Neural cell (in vitro differentiated cells): ENCODE results near the gene WNT5B. TPM values are rescaled to one million over a fixed set of nuclear protein-coding genes. Genes with fewer than 3 reads are reported as not detected.

Source experiments
- H2AFZ ChIP-seq: fragments of 200-600, 300-800 bp; sonication (generic), shearing (Covaris generic); 2 replicates; pipeline ENCODE4 v1.6.0; 2014; ENCODE audit warnings: low read depth, mild to moderate bottlenecking, antibody characterized with exemption, low read length, moderate library complexity
- H3F3A ChIP-seq: fragments of 200-600 bp; shearing (Covaris generic); 2 replicates; pipeline ENCODE4 v1.6.1; 2016; ENCODE audit warnings: mild to moderate bottlenecking, moderate library complexity, mixed read lengths, antibody characterized with exemption, low read length; ENCODE audit not compliant: insufficient read depth, poor library complexity, severe bottlenecking
- H3K27ac ChIP-seq: fragments of 200-600, 300-800 bp; sonication (generic), shearing (Covaris generic); 2 replicates; pipeline ENCODE4 v1.5.1; 2014; ENCODE audit warnings: mild to moderate bottlenecking, low read length, moderate library complexity
- H3K27me3 ChIP-seq: fragments of 300-800, 200-600 bp; sonication (generic), shearing (Covaris generic); 2 replicates; pipeline ENCODE4 v1.6.0; 2014; ENCODE audit warnings: mild to moderate bottlenecking, low read depth, low read length, moderate library complexity; ENCODE audit not compliant: insufficient read depth
- H3K36me3 ChIP-seq: fragments of 300-800, 200-600 bp; sonication (generic), shearing (Covaris generic); 2 replicates; pipeline ENCODE4 v1.5.1; 2014; ENCODE audit warnings: mild to moderate bottlenecking, antibody characterized with exemption, low read length, moderate library complexity; ENCODE audit not compliant: insufficient read depth
- H3K4me2 ChIP-seq: fragments of 300-800, 200-600 bp; sonication (generic), shearing (Covaris generic); 2 replicates; pipeline ENCODE4 v1.6.0; 2014; ENCODE audit warnings: mild to moderate bottlenecking, low read length
- H3K4me3 ChIP-seq: fragments of 300-800, 200-600 bp; sonication (generic), shearing (Covaris generic); 2 replicates; pipeline ENCODE4 v1.5.1; 2014; ENCODE audit warnings: mild to moderate bottlenecking, low read length, moderate library complexity
- H3K79me2 ChIP-seq: fragments of 200-600 bp; shearing (Covaris generic); replicated peaks from 2 replicates; pipeline ENCODE4 v1.6.0; 2014; ENCODE audit warnings: mild to moderate bottlenecking, low read length, moderate library complexity; ENCODE audit not compliant: insufficient read depth
- H3K9ac ChIP-seq: fragments of 300-800, 200-600 bp; sonication (generic), shearing (Covaris generic); 2 replicates; pipeline ENCODE4 v1.6.1; 2016; ENCODE audit warnings: mild to moderate bottlenecking, low read length, mixed read lengths
- H3K9me2 ChIP-seq: fragments of 200-600 bp; shearing (Covaris generic); 2 replicates; pipeline ENCODE4 v1.6.1; 2016; ENCODE audit warnings: mild to moderate bottlenecking, low read length, mixed read lengths; ENCODE audit not compliant: insufficient read depth
- H3K9me3 ChIP-seq: fragments of 200-600, 300-800 bp; sonication (generic), shearing (Covaris generic); 2 replicates; pipeline ENCODE4 v1.6.1; 2016; ENCODE audit warnings: mild to moderate bottlenecking, mixed run types, low read length, moderate library complexity, mixed read lengths
- H4K20me1 ChIP-seq: fragments of 200-600 bp; shearing (Covaris generic); 2 replicates; pipeline ENCODE4 v1.6.1; 2016; ENCODE audit warnings: mild to moderate bottlenecking, mixed run types; ENCODE audit not compliant: insufficient read depth
- EP300 ChIP-seq: fragments of 450-650 bp; conservative IDR thresholded peaks from 2 replicates; pipeline ENCODE4 v1.6.1; 2014; ENCODE audit warnings: antibody characterized with exemption, mild to moderate bottlenecking, moderate library complexity; ENCODE audit not compliant: poor library complexity, severe bottlenecking
- EZH2 ChIP-seq: fragments of 200-600, 300-800 bp; shearing (Covaris generic), sonication (generic); IDR thresholded peaks from 2 replicates; pipeline ENCODE4 v1.6.1; 2014; ENCODE audit warnings: antibody characterized with exemption, low read length, borderline replicate concordance, mild to moderate bottlenecking; ENCODE audit not compliant: insufficient read depth, poor library complexity, severe bottlenecking
- MXI1 ChIP-seq: fragments of 450-650 bp; conservative IDR thresholded peaks from 2 replicates; pipeline ENCODE4 v1.6.1; 2014; ENCODE audit warnings: antibody characterized with exemption, mild to moderate bottlenecking; ENCODE audit not compliant: poor library complexity, severe bottlenecking
- POLR2AphosphoS5 ChIP-seq: IDR thresholded peaks from 2 replicates; pipeline ENCODE4 v1.6.1; 2012
- RAD21 ChIP-seq: fragments of 450-650 bp; conservative IDR thresholded peaks from 2 replicates; pipeline ENCODE4 v1.6.1; 2014; ENCODE audit warnings: antibody characterized with exemption, mild to moderate bottlenecking, moderate library complexity
- SMC3 ChIP-seq: fragments of 450-650 bp; conservative IDR thresholded peaks from 2 replicates; pipeline ENCODE4 v1.6.1; 2014; ENCODE audit warnings: antibody characterized with exemption, mild to moderate bottlenecking, moderate library complexity; ENCODE audit not compliant: poor library complexity
- TAF1 ChIP-seq: IDR thresholded peaks from 2 replicates; pipeline ENCODE4 v1.6.1; 2012; ENCODE audit warnings: low read depth
- polyA plus RNA-seq: library from polyadenylated mRNA; depleted of rRNA; stranded (reverse); fragments of >200 nt; gene quantifications from 2 replicates; pipeline ENCODE4 v1.2.3, GENCODE V29; 2014
- TF ChIP-seq, protein P1 (sequence below): IDR thresholded peaks from 2 replicates; pipeline ENCODE4 v1.6.1; 2012; ENCODE audit warnings: borderline replicate concordance
- TF ChIP-seq, protein P2 (sequence below): fragments of 450-650 bp; IDR thresholded peaks from 2 replicates; pipeline ENCODE4 v1.5.1; 2014; ENCODE audit warnings: antibody characterized with exemption, mild to moderate bottlenecking, moderate library complexity; ENCODE audit not compliant: poor library complexity, severe bottlenecking

WNT5B gene
- polyA plus RNA-seq, 1 donor from 2014 or later: 17.0 TPM

DNA sequence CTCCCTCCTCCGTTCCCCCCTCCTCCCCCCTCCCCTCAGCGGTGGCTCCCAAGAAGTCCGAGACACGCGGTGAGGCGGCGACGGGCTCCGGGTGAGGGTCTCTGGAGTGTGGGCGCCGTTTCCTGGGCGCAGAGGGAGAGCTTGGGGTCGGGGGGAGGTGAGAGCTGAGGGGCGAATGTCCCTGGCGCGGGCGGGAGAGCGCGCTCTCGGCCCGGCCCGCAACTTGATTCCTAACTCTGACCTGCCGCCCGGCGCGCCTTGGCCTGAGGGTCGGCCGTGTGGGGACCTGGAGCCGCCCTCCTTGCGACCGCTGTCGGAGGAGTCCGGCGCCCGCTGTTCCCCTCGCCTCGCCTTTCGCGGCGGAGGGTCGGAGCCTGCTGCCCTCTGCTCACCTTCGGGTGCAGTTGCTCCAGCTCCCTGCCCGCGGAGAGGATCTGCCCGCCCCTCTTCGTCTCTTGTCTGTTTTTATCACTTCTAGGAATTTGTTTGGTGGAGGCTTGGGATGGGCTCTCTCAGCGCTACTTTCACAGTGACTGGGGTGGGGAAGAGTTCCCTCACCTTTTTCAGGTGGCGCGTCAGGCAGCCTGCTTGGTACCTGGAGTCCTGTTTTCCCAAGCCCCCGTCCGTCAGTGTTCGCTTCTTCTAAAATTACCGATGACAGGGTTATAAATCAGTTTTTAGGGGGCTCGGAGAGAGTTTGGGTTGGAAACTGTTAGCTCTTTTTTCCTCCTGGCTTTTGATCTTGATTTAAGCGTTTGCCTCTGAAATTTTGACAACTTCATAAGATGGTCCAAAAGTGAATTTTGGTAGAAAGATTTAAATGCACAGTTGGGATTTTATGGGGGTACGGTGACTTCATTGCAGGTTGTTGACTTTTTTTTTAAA, 62.3 kb downstream of the WNT5B start:
- Histone ChIP-seq H3K4me3 (peak overlapping the region; percentile 98), H3K9me3 (no peaks in the 10 kb centered on the region), H3K9me2 (no peaks in the 10 kb centered on the region), H3K36me3 (no peaks in the 10 kb centered on the region), H3F3A (no peaks in the 10 kb centered on the region), H2AFZ (peak overlapping the region; percentile 81), H3K27ac (peak overlapping the region; percentile 81), H3K27me3 (no peaks in the 10 kb centered on the region), H4K20me1 (no peaks in the 10 kb centered on the region), H3K9ac (peak overlapping the region; percentile 81), H3K79me2 (peaks cover 46% of the 10 kb centered on the region), H3K4me2 (peak overlapping the region; percentile 42)
- TF ChIP-seq, protein P1, sequence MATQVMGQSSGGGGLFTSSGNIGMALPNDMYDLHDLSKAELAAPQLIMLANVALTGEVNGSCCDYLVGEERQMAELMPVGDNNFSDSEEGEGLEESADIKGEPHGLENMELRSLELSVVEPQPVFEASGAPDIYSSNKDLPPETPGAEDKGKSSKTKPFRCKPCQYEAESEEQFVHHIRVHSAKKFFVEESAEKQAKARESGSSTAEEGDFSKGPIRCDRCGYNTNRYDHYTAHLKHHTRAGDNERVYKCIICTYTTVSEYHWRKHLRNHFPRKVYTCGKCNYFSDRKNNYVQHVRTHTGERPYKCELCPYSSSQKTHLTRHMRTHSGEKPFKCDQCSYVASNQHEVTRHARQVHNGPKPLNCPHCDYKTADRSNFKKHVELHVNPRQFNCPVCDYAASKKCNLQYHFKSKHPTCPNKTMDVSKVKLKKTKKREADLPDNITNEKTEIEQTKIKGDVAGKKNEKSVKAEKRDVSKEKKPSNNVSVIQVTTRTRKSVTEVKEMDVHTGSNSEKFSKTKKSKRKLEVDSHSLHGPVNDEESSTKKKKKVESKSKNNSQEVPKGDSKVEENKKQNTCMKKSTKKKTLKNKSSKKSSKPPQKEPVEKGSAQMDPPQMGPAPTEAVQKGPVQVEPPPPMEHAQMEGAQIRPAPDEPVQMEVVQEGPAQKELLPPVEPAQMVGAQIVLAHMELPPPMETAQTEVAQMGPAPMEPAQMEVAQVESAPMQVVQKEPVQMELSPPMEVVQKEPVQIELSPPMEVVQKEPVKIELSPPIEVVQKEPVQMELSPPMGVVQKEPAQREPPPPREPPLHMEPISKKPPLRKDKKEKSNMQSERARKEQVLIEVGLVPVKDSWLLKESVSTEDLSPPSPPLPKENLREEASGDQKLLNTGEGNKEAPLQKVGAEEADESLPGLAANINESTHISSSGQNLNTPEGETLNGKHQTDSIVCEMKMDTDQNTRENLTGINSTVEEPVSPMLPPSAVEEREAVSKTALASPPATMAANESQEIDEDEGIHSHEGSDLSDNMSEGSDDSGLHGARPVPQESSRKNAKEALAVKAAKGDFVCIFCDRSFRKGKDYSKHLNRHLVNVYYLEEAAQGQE: no peak
- TF ChIP-seq SMC3: peak; percentile 18
- no peak for TF ChIP-seq RAD21
- TF ChIP-seq MXI1: no peak
- no peak for TF ChIP-seq EZH2
- TF ChIP-seq TAF1: peak; percentile 11
- TF ChIP-seq EP300: no peak
- TF ChIP-seq, protein P2, sequence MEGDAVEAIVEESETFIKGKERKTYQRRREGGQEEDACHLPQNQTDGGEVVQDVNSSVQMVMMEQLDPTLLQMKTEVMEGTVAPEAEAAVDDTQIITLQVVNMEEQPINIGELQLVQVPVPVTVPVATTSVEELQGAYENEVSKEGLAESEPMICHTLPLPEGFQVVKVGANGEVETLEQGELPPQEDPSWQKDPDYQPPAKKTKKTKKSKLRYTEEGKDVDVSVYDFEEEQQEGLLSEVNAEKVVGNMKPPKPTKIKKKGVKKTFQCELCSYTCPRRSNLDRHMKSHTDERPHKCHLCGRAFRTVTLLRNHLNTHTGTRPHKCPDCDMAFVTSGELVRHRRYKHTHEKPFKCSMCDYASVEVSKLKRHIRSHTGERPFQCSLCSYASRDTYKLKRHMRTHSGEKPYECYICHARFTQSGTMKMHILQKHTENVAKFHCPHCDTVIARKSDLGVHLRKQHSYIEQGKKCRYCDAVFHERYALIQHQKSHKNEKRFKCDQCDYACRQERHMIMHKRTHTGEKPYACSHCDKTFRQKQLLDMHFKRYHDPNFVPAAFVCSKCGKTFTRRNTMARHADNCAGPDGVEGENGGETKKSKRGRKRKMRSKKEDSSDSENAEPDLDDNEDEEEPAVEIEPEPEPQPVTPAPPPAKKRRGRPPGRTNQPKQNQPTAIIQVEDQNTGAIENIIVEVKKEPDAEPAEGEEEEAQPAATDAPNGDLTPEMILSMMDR: peak; percentile 32
- TF ChIP-seq POLR2AphosphoS5: no peak

DNA sequence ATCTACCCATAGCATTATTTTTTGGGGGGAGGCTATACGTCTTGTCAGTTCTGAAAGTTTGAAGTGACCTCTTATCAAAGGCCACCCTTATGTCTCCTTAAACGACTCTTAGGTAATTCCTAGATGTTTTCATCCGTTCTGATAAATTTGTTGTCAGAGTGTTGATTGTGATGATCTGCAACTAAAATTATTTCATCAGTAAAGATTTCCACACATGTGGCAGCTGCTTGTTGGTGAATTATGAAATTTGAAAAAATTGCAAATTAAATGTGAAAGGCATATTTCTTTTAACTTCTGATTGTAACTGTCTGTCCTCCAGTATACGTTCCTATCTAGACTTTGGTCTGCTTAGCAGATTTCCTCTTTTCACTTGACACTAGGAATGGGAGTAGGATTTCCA, 63.2 kb downstream of the WNT5B start:
- Histone ChIP-seq H3K9me3 (no peaks in the 10 kb centered on the region), H3K36me3 (no peaks in the 10 kb centered on the region), H3F3A (no peaks in the 10 kb centered on the region), H3K9ac (peak overlapping the region; percentile 18), H3K4me2 (peak overlapping the region; percentile 42), H4K20me1 (no peaks in the 10 kb centered on the region), H2AFZ (no peak overlapping the region), H3K27ac (no peak overlapping the region), H3K79me2 (peaks cover 46% of the 10 kb centered on the region), H3K27me3 (no peaks in the 10 kb centered on the region), H3K9me2 (no peaks in the 10 kb centered on the region), H3K4me3 (peak overlapping the region; percentile 98)
- TF ChIP-seq, protein P2: no peak
- TF ChIP-seq MXI1 (no peak), RAD21 (no peak), EP300 (no peak), TAF1 (no peak), EZH2 (no peak), POLR2AphosphoS5 (no peak), SMC3 (no peak)
- TF ChIP-seq, protein P1: no peak
